Skeletal muscle satellite cell (primary cell): ENCODE data around the gene CASP5.
"Not testable (repeated sequence)": the region's sequence is repeated elsewhere in the genome, so short reads cannot be mapped to it uniquely, and the experiment has no call there.

Source experiments
- H3K27me3 ChIP-seq: 2 replicates; pipeline ENCODE4 v1.7.0; 2013; ENCODE audit warnings: low read length; ENCODE audit not compliant: control insufficient read depth, insufficient read depth
- H3K36me3 ChIP-seq: 2 replicates; pipeline ENCODE4 v1.7.0; 2013; ENCODE audit warnings: mild to moderate bottlenecking, control low read depth, low read length; ENCODE audit not compliant: insufficient read depth
- H3K4me1 ChIP-seq: 2 replicates; pipeline ENCODE4 v1.7.0; 2013; ENCODE audit warnings: low read length; ENCODE audit not compliant: control insufficient read depth, insufficient read depth
- H3K4me2 ChIP-seq: 2 replicates; pipeline ENCODE4 v1.7.0; 2013; ENCODE audit warnings: mild to moderate bottlenecking, low read length
- H3K4me3 ChIP-seq: 2 replicates; pipeline ENCODE4 v1.7.0; 2013; ENCODE audit warnings: low read length
- H3K9ac ChIP-seq: 2 replicates; pipeline ENCODE4 v1.7.0; 2013; ENCODE audit warnings: mild to moderate bottlenecking, low read depth, low read length, moderate library complexity
- H3K9me3 ChIP-seq: replicated peaks from 2 replicates; pipeline ENCODE4 v1.7.0; 2013; ENCODE audit warnings: mild to moderate bottlenecking, control low read depth, low read length

Gene CASP5

DNA sequence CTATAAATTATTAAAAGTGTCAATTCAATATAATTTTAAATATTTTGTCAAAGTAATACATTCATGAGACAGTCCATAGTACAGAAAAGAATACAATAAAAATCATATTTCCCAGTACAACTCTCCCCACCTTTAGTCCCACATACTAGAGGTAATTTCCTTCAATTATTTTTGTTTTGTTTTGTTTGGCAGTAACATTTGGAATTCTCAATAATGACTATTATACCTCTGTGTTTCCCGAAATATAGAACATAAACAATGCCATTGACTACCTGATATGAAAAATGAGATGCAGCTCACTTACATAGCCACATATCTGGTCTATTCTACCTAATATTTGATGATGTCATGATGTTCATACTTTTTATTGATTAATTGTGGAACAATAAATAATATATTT is 30.2 kb downstream of the CASP5 start:
- H3K36me3 ChIP-seq = no peaks in the 10 kb centered on the region
- no peak overlapping the region for H3K4me2 ChIP-seq
- H3K9ac ChIP-seq = no peak overlapping the region
- no peaks in the 10 kb centered on the region for H3K9me3 ChIP-seq
- H3K27me3 ChIP-seq = no peaks in the 10 kb centered on the region
- no peak overlapping the region for H3K4me3 ChIP-seq
- no peaks in the 10 kb centered on the region for H3K4me1 ChIP-seq

DNA sequence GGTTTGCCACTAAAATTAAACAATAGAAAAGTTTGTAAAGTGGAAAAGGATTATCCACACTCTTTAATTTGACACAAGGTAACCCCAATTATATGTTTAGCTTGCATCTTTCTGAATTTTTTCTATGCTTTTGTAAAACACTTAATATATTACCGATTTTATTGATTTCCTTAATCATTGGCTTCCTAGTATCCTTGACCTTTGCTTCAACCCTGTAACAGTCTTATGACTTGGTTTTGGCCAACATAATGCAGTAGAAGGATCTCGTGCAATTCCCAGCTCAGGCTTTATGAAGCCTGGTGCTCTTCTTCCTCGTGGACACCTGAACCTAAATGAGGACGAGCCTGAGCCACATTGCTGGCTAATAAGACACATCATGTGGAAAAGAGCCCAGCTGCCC is 31.0 kb downstream of the CASP5 start:
- Histone ChIP-seq H3K4me3 (no peak overlapping the region), H3K4me2 (no peak overlapping the region), H3K9me3 (no peaks in the 10 kb centered on the region), H3K4me1 (no peaks in the 10 kb centered on the region), H3K9ac (no peak overlapping the region), H3K36me3 (no peaks in the 10 kb centered on the region), H3K27me3 (no peaks in the 10 kb centered on the region)

DNA sequence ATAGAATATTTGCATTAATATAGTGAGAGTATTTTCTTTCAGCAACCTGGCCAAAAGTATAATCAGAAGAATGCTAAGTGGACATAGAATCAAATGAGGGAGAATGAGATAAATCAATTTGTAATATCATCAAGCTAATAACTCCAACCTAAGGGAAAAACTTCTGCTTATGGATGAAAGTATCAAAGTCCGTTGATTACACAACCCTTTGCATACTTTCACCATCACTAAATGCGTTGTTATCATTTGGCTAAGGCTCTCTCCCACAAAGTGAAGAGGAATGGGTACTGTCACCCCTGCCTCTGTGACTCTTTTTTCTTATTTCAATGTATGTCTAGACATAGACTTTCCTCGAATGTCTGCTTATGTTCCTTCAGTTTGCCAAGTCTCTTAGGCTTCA is 38.2 kb downstream of the CASP5 start:
- Histone ChIP-seq H3K4me1 (no peaks in the 10 kb centered on the region), H3K9ac (no peak overlapping the region), H3K27me3 (no peaks in the 10 kb centered on the region), H3K9me3 (no peaks in the 10 kb centered on the region), H3K36me3 (no peaks in the 10 kb centered on the region), H3K4me2 (no peak overlapping the region), H3K4me3 (no peak overlapping the region)

DNA sequence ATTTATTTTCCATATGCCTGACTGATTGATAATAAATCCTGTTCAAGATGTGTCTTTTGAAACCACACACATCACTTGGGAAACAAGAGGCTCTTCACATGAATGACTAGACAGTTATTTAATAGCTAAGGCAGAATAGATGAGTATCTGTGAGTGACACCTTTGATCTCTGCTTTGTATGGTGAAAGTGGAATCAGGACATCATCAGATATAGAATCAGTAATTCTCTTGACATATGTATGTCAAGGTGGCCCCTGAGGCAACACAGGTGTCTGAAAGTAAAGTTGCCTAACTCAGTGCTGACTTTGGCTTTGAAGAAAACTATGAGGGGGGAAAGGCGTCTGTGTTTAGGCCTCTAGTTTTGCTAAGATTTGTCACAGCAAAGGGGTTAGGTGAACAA is 43.1 kb downstream of the CASP5 start:
- no peak overlapping the region for H3K4me2 ChIP-seq
- H3K4me1 ChIP-seq = no peaks in the 10 kb centered on the region
- H3K27me3 ChIP-seq = no peaks in the 10 kb centered on the region
- H3K36me3 ChIP-seq = no peaks in the 10 kb centered on the region
- H3K4me3 ChIP-seq = no peak overlapping the region
- H3K9me3 ChIP-seq = no peaks in the 10 kb centered on the region
- H3K9ac ChIP-seq = no peak overlapping the region

DNA sequence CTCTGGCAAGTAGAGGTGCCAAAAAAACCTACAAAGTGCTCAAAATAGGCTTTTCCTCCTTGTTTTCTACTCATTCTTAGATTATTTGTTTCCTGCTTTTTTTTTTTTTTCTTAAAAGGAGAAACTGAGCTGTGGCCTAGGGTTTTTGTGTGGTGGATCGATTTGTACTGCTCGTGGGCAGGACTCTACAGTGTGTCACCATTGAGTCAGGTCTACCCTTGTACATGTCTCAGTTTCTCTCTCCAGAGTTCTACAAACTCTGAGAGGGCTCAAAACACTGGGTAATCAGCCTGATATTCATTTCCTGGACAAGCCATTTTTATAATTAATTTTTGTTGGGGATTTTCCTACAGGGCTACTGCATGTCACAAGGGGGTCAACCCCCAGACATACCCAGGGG is 49.4 kb downstream of the CASP5 start:
- Histone ChIP-seq H3K4me3 (no peak overlapping the region), H3K36me3 (no peaks in the 10 kb centered on the region), H3K4me2 (no peak overlapping the region), H3K9ac (no peak overlapping the region), H3K27me3 (no peaks in the 10 kb centered on the region), H3K4me1 (peaks cover 8% of the 10 kb centered on the region), H3K9me3 (no peaks in the 10 kb centered on the region)

DNA sequence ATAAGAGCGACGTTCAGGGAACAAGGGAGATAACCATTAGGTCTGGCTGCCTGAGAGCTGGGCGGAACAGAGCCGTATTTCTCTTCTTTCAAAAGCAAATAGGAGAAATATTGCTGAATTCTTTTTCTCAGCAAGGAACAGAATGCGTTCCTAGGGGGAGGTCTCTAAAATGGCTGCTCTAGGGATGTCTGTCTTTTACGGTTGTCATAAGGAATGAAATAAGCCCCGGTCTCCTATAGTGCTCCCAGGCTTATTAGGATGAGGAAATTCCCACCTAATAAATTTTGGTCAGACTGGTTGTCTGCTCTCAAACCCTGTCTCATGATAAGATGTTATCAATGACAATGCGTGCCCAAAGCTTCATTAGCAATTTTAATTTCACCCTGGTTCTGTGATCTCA is 50.0 kb downstream of the CASP5 start:
- H3K9ac ChIP-seq, H3K9me3 ChIP-seq, H3K4me1 ChIP-seq, H3K4me3 ChIP-seq, H3K36me3 ChIP-seq, H3K4me2 ChIP-seq, H3K27me3 ChIP-seq: not testable (repeated sequence)

DNA sequence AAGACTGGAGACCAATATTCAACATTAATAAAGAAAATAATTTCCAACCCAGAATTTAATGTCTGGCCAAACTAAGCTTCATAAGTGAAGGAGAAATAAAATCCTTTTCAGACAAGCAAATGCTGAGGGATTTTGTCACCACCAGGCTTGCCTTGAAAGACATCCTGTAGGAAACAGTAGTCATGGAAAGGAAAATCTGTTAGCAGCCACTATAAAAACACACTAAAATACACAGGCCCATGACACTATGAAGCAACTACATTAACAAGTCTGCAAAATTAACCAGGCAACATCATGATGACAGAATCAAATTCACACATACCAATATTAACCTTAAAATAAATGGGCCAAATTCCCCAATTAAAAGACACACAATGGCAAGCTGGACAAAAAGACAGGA is 52.2 kb downstream of the CASP5 start:
- H3K9ac ChIP-seq = no peak overlapping the region
- H3K4me1 ChIP-seq = peaks cover 12% of the 10 kb centered on the region
- H3K9me3 ChIP-seq = no peaks in the 10 kb centered on the region
- no peak overlapping the region for H3K4me2 ChIP-seq
- H3K27me3 ChIP-seq = no peaks in the 10 kb centered on the region
- H3K4me3 ChIP-seq = no peak overlapping the region
- H3K36me3 ChIP-seq = no peaks in the 10 kb centered on the region

DNA sequence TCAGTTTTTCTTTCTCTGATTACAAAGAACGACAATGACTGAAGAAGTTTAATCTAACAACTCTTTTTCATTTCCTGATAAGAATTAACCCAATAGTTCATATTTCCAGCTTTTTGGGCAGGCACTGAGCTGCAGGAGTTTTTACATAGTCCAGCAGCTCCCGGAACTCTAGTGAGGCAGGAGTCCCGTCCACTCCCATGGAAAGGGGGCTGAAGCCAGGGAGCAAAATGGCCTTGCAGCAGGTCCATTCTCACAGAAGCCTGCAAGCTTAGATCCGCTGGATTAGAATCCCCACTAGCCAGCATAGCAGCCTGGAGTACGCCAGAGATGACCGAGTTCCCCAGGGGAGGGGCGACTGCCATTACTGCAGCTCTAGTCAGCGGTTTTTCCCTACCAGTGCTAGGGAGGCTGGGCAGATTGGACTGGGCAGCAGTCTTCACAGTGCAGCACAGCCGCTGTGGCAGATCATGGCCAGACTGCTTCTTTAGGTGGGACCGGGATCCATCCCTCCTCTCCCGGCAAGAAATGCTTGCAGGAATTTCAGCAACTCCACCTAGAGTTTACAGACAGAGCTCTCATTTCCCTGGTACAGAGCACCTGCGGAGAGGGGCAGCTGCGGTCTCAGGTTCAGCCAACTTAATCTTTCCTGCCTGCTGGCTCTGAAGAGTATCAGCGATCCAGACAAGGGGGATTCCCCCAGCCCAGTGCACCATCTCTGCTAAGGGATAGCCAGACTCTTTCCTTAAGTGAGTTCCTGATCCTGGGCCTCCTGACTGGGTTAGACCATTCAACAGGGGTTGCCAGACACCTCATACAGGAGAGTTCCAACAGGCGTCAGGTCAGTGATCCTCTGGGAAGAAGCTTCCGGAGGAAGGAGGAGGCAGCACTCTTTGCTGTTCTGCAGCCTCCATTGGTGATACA is 53.9 kb downstream of the CASP5 start:
- no peaks in the 10 kb centered on the region for H3K9me3 ChIP-seq
- H3K4me1 ChIP-seq = peaks cover 12% of the 10 kb centered on the region
- peak overlapping the region; percentile 69 for H3K4me3 ChIP-seq
- peak overlapping the region; percentile 79 for H3K9ac ChIP-seq
- peak overlapping the region; percentile 88 for H3K4me2 ChIP-seq
- H3K27me3 ChIP-seq = no peaks in the 10 kb centered on the region
- H3K36me3 ChIP-seq = no peaks in the 10 kb centered on the region

DNA sequence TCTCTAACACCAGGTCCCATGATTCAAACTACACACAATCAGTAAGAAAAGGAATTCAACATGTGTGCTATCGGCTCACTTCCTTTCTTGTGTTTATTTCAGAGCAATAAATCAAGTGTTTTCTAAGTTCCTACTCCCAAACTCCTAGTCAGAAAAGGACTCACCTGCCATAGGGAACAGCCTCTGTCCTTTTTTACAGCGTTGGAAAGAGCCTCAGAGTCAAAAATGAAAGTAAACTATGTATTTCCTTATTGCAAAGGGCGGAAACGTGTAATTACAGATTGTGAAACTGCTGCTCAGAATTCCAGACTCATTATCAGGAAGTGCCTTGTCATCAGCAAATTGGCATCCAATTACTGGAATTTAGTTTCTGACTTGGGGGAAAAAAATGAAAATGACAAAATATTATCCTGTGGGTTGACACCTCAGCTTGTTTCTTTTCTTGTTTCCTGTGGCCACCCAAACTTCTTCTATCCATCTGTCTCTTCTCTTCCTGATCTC is 54.6 kb downstream of the CASP5 start, which contains the start of gene CASP4:
TSS of gene CASP4 (minus strand) at position 220 of the 501 bp plus-strand sequence. CDS start at position 171, 49 bp downstream.
- Histone ChIP-seq H3K4me3 (peak within 1 kb of the TSS; percentile 69), H3K4me2 (peak within 1 kb of the TSS; percentile 88), H3K27me3 (no peaks in the 10 kb centered on the region), H3K4me1 (peaks cover 12% of the 10 kb centered on the region), H3K9me3 (no peaks in the 10 kb centered on the region), H3K9ac (peak within 1 kb of the TSS; percentile 79), H3K36me3 (no peaks in the 10 kb centered on the region)

DNA sequence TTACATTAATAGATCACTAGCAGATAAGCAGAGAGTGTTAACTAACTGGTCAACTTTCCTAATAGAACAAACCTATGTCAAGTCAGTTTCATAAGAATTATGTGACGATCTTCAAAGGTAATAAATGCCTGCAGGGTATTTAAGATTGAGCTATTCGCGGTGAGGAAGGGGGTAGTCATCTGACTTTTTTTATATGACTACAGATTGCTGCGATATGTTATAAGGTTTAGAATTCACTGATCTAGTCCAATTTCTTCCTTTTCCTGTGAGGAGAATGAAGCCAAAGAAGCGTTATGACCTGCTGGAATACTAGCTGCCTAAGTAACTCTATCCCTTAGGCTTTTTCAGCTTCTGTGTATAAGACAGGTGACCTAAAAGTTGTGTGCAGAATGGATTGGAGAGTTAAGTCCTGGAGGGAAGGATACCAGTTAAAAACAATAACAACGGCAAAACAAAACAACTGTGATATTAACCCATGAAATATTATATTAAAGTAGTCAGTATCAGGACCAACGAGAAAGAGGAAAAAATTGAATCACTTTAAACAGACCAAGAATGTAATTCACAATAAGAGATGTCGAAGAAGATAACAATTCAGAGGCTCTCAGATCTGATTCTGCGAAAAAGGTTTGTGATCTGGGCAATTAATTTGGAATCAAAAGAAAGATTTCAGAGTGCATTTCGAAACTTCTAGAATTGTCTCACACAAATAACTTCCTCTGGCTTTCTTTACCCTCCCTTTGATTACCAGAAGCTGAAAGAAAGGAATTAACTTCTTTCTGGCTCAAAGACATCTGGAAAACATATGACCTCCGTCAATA is 55.2 kb downstream of the CASP5 start:
- H3K27me3 ChIP-seq = no peaks in the 10 kb centered on the region
- no peaks in the 10 kb centered on the region for H3K36me3 ChIP-seq
- H3K9ac ChIP-seq = peak overlapping the region; percentile 79
- no peaks in the 10 kb centered on the region for H3K9me3 ChIP-seq
- peak overlapping the region; percentile 88 for H3K4me2 ChIP-seq
- H3K4me3 ChIP-seq = peak overlapping the region; percentile 69
- H3K4me1 ChIP-seq = peaks cover 12% of the 10 kb centered on the region

DNA sequence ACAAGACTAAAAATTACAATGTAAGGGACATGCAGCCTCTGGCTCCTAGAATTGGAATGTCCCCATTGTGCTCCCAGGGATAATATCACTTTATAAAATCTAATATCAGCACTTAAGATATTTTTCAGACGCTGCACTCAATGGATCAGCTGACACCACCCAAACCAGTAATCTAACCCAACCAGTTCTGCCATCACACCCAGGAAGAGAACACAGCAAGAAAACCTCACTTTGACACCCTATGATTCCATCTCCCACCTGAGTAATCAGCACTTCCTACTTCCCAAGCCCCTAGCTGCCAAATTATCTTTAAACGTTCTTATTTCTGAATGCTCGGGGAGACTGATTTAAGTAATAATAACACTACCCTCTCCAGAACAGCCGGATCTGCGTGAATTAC is 57.2 kb downstream of the CASP5 start:
- Histone ChIP-seq H3K9ac (no peak overlapping the region), H3K9me3 (no peaks in the 10 kb centered on the region), H3K4me1 (peaks cover 12% of the 10 kb centered on the region), H3K36me3 (peaks cover 7% of the 10 kb centered on the region), H3K4me3 (no peak overlapping the region), H3K4me2 (peak overlapping the region; percentile 88), H3K27me3 (no peaks in the 10 kb centered on the region)
